ENCODE results near the gene ECD. TPM values are rescaled to one million over a fixed set of nuclear protein-coding genes. Genes with fewer than 3 reads are reported as not detected.
"Not testable (repeated sequence)": the region's sequence is repeated elsewhere in the genome, so short reads cannot be mapped to it uniquely, and the experiment has no call there.

The ECD gene
- polyA plus RNA-seq, 2 of the 4 experiments (the other 2 are of a cell fraction) = 26.5 to 53.6 TPM

- FAIRE-seq (peak; percentile 86), DNase-seq (ENCODE audit: low read depth in 1 of 2, low spot score in 1 of 2) (peak; percentile 77 to 84), ATAC-seq (peak; percentile 98 to 100)
- H3K4me2 ChIP-seq = peak within 1 kb of the TSS; percentile 87
- WGBS (ENCODE audit: missing lambda C conversion rate) = 0% methylated on average over 5 of the region's 5 CpGs
- no peaks in the 10 kb centered on the region for H3K9me3 ChIP-seq
- peaks cover 18% of the 10 kb centered on the region; the same call in 2 of the 3 replicates for H3K4me1 ChIP-seq
- TF ChIP-seq FOSL2 (IDR thresholded peaks at IDR 0.05) (no peak), FOSL2 (CRISPR knock-in tag; IDR thresholded peaks at IDR 0.05) (no peak), JUN (IDR thresholded peaks at IDR 0.05) (peak; percentile 19 to 52; a peak in 1 of 5 replicates), ELK1 (IDR thresholded peaks at IDR 0.05; ENCODE audit: low read depth, low read length) (no peak), NFE2L2 (conservative IDR thresholded peaks at IDR 0.05; ENCODE audit: low read length) (no peak), GATA3 (IDR thresholded peaks at IDR 0.05; ENCODE audit: borderline replicate concordance) (no peak)
- TF ChIP-seq, protein P1, sequence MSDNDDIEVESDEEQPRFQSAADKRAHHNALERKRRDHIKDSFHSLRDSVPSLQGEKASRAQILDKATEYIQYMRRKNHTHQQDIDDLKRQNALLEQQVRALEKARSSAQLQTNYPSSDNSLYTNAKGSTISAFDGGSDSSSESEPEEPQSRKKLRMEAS (IDR thresholded peaks at IDR 0.05) = peak; percentile 49; the same call in 1 of the 2 replicates
- TF ChIP-seq, protein P2, sequence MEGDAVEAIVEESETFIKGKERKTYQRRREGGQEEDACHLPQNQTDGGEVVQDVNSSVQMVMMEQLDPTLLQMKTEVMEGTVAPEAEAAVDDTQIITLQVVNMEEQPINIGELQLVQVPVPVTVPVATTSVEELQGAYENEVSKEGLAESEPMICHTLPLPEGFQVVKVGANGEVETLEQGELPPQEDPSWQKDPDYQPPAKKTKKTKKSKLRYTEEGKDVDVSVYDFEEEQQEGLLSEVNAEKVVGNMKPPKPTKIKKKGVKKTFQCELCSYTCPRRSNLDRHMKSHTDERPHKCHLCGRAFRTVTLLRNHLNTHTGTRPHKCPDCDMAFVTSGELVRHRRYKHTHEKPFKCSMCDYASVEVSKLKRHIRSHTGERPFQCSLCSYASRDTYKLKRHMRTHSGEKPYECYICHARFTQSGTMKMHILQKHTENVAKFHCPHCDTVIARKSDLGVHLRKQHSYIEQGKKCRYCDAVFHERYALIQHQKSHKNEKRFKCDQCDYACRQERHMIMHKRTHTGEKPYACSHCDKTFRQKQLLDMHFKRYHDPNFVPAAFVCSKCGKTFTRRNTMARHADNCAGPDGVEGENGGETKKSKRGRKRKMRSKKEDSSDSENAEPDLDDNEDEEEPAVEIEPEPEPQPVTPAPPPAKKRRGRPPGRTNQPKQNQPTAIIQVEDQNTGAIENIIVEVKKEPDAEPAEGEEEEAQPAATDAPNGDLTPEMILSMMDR (IDR thresholded peaks at IDR 0.05) = no peak
- peak within 1 kb of the TSS; percentile 87 to 89 for H3K27ac ChIP-seq
- H3K4me3 ChIP-seq = peak within 1 kb of the TSS; percentile 65
- ChIA-PET POLR2A (interaction anchor here (0.6 to 3.5 kb wide), 6 partner anchors 13 to 850 kb away, joined by 3 to 55 read pairs (median 3); partner anchors contain the start of genes DNAJB12, DNAJC9 and P4HA1), CTCF (interaction anchor here (0.6 to 3.6 kb wide), 10 partner anchors 10 to 513 kb away, joined by 3 to 22 read pairs (median 4); partner anchors contain the start of gene P4HA1)
These were observed 57.4 kb downstream of the ECD start, which contains the start of gene NUDT13 for GRCh38 chr10:73110345-73110849. Gene NUDT13 (plus strand): TSS chr10:73110455. CDS start chr10:73114366, 3,911 bp downstream.

- not testable (repeated sequence) for H3K4me3 ChIP-seq; H3K27ac ChIP-seq; FAIRE-seq; H3K9me3 ChIP-seq; ATAC-seq; DNase-seq (ENCODE audit: low read depth in 1 of 2, low spot score in 1 of 2); H3K4me2 ChIP-seq
- ChIA-PET POLR2A (interaction anchor here (3.5 kb wide), 1 partner anchor 13 kb away, joined by 55 read pairs; the partner anchor contains the start of gene P4HA1), CTCF (interaction anchor here (0.8 to 3.6 kb wide), 3 partner anchors 12 to 49 kb away, joined by 5 to 22 read pairs (median 13); partner anchors contain the start of gene P4HA1)
- H3K4me1 ChIP-seq = peaks cover 18% of the 10 kb centered on the region; the same call in 2 of the 3 replicates
- 95% methylated on average over 4 of the region's 4 CpGs for WGBS (ENCODE audit: missing lambda C conversion rate)
- TF ChIP-seq MAFK (IDR thresholded peaks at IDR 0.05; ENCODE audit: partially characterized antibody) = peak; percentile 81
These were observed 58.6 kb downstream of the ECD start for GRCh38 chr10:73109248-73109652.

GRCh38 chr10:73106301-73106700 lies 61.5 kb downstream of the ECD start:
- DNase-seq (ENCODE audit: low read depth in 1 of 2, low spot score in 1 of 2) = no peak
- 90% methylated on average over 3 of the region's 3 CpGs for WGBS (ENCODE audit: missing lambda C conversion rate)
- Histone ChIP-seq H3K4me3 (no peak overlapping the region), H3K4me2 (no peak overlapping the region), H3K4me1 (no peaks in the 10 kb centered on the region), H3K9me3 (no peaks in the 10 kb centered on the region), H3K27ac (no peak overlapping the region)
- ChIA-PET CTCF (no interaction called here), POLR2A (no interaction called here)
- no peak for FAIRE-seq
- TF ChIP-seq SREBF2 (IDR thresholded peaks at IDR 0.05) = no peak
- TF ChIP-seq ZSCAN20 (CRISPR knock-in tag; IDR thresholded peaks at IDR 0.05) = no peak
- TF ChIP-seq CHD2 (IDR thresholded peaks at IDR 0.05; ENCODE audit: low read length, partially characterized antibody) = no peak
- no peak for ATAC-seq

- Histone ChIP-seq H3K27ac (no peak overlapping the region), H3K4me1 (peaks cover 11% of the 10 kb centered on the region), H3K9me3 (no peaks in the 10 kb centered on the region), H3K4me2 (no peak overlapping the region), H3K4me3 (no peak overlapping the region)
- 71% methylated on average over 1 of the region's 1 CpG for WGBS (ENCODE audit: missing lambda C conversion rate)
- ChIA-PET POLR2A (no interaction called here), CTCF (interaction anchor here (0.6 to 5.1 kb wide), 5 partner anchors 11 to 425 kb away, joined by 3 to 49 read pairs (median 4); partner anchors contain the start of gene NUDT13)
- FAIRE-seq = no peak
- DNase-seq (ENCODE audit: low read depth in 1 of 2, low spot score in 1 of 2) = no peak
- no peak for TF ChIP-seq MYC (IDR thresholded peaks at IDR 0.05; ENCODE audit: borderline replicate concordance, low read length)
- TF ChIP-seq NFE2L2 (conservative IDR thresholded peaks at IDR 0.05; ENCODE audit: low read length) = no peak
- no peak for TF ChIP-seq CHD4 (IDR thresholded peaks at IDR 0.05; ENCODE audit: borderline replicate concordance)
- no peak for TF ChIP-seq ATOH8 (CRISPR knock-in tag; IDR thresholded peaks at IDR 0.05; ENCODE audit: low read depth)
- TF ChIP-seq ZFP36 (IDR thresholded peaks at IDR 0.05; ENCODE audit: borderline replicate concordance, partially characterized antibody) = no peak
- no peak for TF ChIP-seq NR3C1 (IDR thresholded peaks at IDR 0.05)
- no peak for ATAC-seq
These were observed 68.7 kb downstream of the ECD start for GRCh38 chr10:73099141-73099540.
